ENCODE results near the gene RIOK1. TPM values are rescaled to one million over a fixed set of nuclear protein-coding genes. Genes with fewer than 3 reads are reported as not detected.

Gene RIOK1
- total RNA-seq, 1 donor from 2014 or later: 24.9 TPM

GRCh38 chr6:7426447-7427169 is 37.0 kb downstream of the RIOK1 start:
- no peak for DNase-seq
- TF ChIP-seq CTCF (IDR thresholded peaks at IDR 0.05; ENCODE audit: partially characterized antibody, unreplicated experiment): no peak
- Mint-ChIP-seq H3K4me3 (ENCODE audit: unreplicated experiment) (no peak overlapping the region), H3K9me3 (ENCODE audit: unreplicated experiment) (no peaks in the 10 kb centered on the region), H3K27ac (ENCODE audit: unreplicated experiment) (no peak overlapping the region), H3K27me3 (ENCODE audit: unreplicated experiment) (no peaks in the 10 kb centered on the region), H3K4me1 (ENCODE audit: low read depth, unreplicated experiment) (no peaks in the 10 kb centered on the region), H3K36me3 (ENCODE audit: unreplicated experiment) (no peaks in the 10 kb centered on the region)

- peaks cover 3% of the 10 kb centered on the region for H3K4me1 Mint-ChIP-seq (ENCODE audit: low read depth, unreplicated experiment)
- no peaks in the 10 kb centered on the region for H3K27me3 Mint-ChIP-seq (ENCODE audit: unreplicated experiment)
- H3K36me3 Mint-ChIP-seq (ENCODE audit: unreplicated experiment): peaks cover 6% of the 10 kb centered on the region
- no peak for TF ChIP-seq CTCF (IDR thresholded peaks at IDR 0.05; ENCODE audit: partially characterized antibody, unreplicated experiment)
- DNase-seq: no peak
- H3K9me3 Mint-ChIP-seq (ENCODE audit: unreplicated experiment): no peaks in the 10 kb centered on the region
- H3K4me3 Mint-ChIP-seq (ENCODE audit: unreplicated experiment): no peak overlapping the region
- no peak overlapping the region for H3K27ac Mint-ChIP-seq (ENCODE audit: unreplicated experiment)
Measured at GRCh38 chr6:7431313-7431673, 41.7 kb downstream of the RIOK1 start.

GRCh38 chr6:7431674-7432390 is 42.2 kb downstream of the RIOK1 start:
- H3K27ac Mint-ChIP-seq (ENCODE audit: unreplicated experiment): no peak overlapping the region
- no peak for DNase-seq
- peaks cover 3% of the 10 kb centered on the region for H3K4me1 Mint-ChIP-seq (ENCODE audit: low read depth, unreplicated experiment)
- H3K9me3 Mint-ChIP-seq (ENCODE audit: unreplicated experiment): no peaks in the 10 kb centered on the region
- peaks cover 6% of the 10 kb centered on the region for H3K36me3 Mint-ChIP-seq (ENCODE audit: unreplicated experiment)
- H3K27me3 Mint-ChIP-seq (ENCODE audit: unreplicated experiment): no peaks in the 10 kb centered on the region
- TF ChIP-seq CTCF (IDR thresholded peaks at IDR 0.05; ENCODE audit: partially characterized antibody, unreplicated experiment): no peak
- no peak overlapping the region for H3K4me3 Mint-ChIP-seq (ENCODE audit: unreplicated experiment)

GRCh38 chr6:7432391-7433120 is 42.9 kb downstream of the RIOK1 start:
- peaks cover 6% of the 10 kb centered on the region for H3K36me3 Mint-ChIP-seq (ENCODE audit: unreplicated experiment)
- no peak for DNase-seq
- no peaks in the 10 kb centered on the region for H3K9me3 Mint-ChIP-seq (ENCODE audit: unreplicated experiment)
- no peaks in the 10 kb centered on the region for H3K27me3 Mint-ChIP-seq (ENCODE audit: unreplicated experiment)
- no peak for TF ChIP-seq CTCF (IDR thresholded peaks at IDR 0.05; ENCODE audit: partially characterized antibody, unreplicated experiment)
- peaks cover 3% of the 10 kb centered on the region for H3K4me1 Mint-ChIP-seq (ENCODE audit: low read depth, unreplicated experiment)
- no peak overlapping the region for H3K27ac Mint-ChIP-seq (ENCODE audit: unreplicated experiment)
- no peak overlapping the region for H3K4me3 Mint-ChIP-seq (ENCODE audit: unreplicated experiment)

All from glutamatergic neuron (in vitro differentiated cells).